HG03520 (cell line): Measurements from ENCODE around the gene TSPAN2.

ENCODE experiments used
- ATAC-seq: cut with Tn5 transposase; IDR thresholded peaks from one replicate; pipeline ENCODE4 v1.9.1; 2021; ENCODE audit warnings: mild to moderate bottlenecking, moderate library complexity; ENCODE audit not compliant: unreplicated experiment

TSPAN2 gene

DNA sequence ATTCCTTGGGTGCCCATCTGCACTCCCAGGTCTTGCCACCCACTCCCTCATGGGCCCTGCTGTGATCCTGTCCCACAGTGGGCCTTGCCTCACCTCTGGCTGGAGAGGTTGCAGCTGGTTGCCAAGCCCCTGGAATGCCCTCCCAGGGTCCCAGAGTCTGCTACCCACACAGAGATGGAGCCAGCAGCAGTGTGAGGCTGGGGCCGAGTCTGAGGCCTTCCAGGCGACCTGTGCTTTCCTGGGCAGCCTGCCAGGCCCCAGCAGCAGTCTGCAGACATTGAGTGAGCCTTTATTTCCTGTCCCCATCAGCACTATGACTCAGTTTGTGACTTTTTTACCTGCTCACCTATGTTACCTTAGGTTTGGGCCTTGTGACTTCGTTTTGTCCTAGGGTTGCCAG is 25.0 kb upstream of the TSPAN2 start:
- ATAC-seq = no peak

DNA sequence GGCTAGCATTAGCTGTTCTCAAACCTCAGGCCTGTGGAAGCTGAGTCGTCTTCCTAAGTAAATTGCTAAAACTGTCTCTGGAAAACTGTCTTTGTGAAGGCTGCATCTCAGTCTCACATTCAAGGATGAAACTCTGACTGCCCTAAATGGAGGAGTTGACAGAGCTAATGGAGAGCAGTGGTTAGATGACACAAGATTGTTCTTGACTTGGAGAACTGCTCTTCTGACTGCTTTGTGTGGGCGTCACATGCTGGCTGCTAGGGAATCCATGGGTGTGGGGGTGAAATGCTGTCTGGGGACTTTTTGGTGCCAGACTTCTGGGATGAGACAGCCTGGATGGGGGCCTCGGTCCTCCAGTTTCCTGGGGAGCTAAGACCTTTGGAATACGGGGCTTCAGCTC is 24.5 kb upstream of the TSPAN2 start:
- no peak for ATAC-seq

- ATAC-seq = no peak
These were observed 23.4 kb upstream of the TSPAN2 start for GRCh38 chr1:115112496-115113375.

- ATAC-seq = no peak
These were observed 18.4 kb upstream of the TSPAN2 start for GRCh38 chr1:115107516-115108260.

DNA sequence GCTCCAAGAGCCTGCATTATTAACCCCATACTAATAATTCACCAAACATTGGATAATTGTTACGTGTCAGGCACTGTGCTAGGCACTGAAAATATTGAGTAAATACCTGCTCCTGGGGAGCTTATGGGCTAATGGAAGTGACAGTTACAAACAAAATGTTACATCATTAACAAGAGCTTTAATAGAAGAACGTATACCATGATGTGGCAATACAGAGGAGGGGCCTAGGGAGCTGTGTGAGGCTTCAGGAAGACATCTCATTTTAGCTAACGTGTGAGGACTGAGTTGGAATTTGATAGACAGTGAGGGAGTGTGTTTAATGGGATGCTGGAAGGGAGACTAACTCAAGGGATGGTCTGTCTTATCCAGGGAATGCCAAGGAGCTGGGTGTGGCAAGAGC is 16.5 kb upstream of the TSPAN2 start:
- no peak for ATAC-seq

DNA sequence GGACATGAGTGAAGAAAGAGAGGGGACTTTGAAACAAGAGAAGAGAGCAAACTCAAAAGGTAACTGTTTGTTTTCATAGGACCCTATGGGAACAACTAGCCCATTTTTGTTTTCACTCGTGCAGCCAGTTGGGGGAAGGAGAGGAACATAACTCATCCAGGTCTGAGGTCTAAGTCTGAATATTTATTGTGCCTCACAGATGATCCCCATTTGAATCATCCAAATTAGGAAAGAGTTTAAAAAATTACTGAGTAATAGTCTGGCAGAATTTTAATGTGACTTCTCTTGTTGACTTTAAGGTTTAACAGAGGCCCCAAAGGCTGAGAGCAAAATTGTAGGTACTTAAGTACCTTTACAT is 10.4 kb upstream of the TSPAN2 start:
- ATAC-seq = no peak

DNA sequence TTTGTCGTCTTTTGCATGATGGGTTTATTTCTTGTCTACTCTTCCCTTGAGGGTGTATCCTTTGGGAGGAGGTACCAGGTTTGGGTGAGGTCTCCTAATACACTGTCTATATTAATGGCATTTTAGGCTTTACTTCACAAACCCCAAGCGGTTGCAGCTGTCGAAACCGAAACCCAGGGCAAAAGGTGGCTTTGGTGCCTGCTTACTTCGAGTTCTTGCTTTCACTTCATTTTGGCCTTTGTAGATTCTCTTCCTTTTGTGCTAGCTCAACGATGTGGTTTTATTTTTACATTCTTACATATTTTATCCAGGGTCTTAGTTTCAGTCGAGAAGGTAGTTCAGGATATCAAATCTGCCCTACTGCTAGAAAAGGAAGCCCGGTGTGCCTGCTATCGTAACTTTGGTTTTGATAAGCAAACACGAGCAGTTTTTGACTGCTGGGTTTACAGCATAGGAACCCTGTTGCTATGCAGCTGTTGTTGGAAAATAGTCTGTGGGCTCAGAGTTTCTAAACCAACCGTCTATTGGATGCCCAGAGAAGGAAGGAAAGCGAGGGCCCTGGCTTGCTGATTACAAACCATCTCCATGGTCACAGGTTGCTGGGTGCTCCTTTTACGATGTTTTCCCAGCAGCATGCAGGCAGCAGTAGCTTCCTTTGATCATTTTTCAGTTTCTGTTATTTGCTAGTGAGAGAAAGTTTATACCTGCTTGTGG is 9.8 kb upstream of the TSPAN2 start:
- peak; percentile 86 for ATAC-seq

DNA sequence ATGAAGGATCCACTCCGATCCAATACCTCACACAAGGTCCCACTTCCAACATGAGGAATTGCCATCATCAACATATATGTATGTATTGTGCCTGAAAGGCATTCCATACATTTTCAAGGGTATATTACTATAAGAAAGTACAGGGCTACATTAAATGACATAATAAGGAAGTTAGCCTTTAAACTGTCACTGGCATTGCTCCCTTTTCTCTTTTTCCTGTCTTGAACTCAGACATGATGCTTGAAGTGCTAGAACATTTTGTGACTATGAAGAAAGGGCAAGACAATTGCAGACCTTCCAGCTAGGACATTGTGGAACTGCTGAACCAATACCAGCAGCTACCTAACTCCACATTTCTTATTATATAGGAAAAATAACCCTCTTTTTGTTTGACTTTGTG is 2.9 kb upstream of the TSPAN2 start:
- no peak for ATAC-seq

DNA sequence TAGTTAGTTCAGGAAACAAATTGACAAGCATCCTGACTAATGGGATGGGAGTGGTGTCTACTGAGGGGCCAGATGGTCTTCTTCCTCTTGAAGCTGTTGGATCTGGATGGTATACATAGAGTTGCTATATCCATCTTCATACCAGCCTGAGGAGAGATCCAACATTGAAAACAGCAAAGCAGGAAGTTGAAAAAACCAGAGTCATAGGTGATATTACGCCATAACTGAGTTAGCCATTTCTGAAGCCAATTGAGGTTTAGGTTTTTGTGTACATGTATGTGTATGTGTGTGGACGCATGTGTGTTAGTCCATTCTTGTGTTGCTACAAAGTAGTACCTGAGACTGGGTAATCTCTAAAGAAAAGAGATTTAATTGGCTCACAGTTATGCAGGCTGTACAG is 2.3 kb upstream of the TSPAN2 start:
- ATAC-seq = no peak

GRCh38 chr1:115090956-115091355 is 1.7 kb upstream of the TSPAN2 start:
- no peak for ATAC-seq

DNA sequence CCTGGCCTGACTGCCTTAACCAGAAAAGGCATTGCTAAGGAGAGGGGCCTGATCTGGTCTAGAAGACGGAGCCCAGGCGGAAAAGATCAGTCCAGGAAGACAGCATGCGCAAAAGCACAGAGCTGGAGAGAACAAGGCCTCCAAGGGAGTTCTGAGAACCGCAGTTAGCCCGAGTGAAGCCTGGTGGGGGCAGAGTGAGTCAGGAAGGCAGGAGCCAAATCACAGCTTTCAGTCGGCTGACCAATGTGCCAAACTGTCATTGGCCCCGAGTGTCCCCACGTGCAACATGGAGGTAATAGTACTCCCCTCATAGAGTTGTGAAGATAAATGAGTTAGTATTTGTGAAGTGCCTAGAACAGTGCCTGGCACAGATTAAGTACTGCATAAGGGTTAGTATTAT is 1.2 kb upstream of the TSPAN2 start:
- ATAC-seq = no peak

DNA sequence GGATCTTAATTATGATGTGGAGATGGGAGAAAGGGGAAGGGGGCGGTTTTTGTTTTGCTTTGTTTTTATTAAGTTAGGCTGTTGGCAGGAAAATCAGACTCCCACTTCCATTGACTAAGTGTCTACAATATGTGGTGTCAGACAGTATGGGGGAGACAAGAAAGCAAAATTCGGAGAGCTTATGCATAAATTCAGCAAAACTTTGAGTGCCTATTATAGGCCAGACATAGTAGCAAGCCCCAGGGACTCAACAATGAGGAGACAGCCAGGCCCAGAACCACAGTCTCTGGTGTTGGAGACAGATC is 835 bp upstream of the TSPAN2 start:
- ATAC-seq = no peak

DNA sequence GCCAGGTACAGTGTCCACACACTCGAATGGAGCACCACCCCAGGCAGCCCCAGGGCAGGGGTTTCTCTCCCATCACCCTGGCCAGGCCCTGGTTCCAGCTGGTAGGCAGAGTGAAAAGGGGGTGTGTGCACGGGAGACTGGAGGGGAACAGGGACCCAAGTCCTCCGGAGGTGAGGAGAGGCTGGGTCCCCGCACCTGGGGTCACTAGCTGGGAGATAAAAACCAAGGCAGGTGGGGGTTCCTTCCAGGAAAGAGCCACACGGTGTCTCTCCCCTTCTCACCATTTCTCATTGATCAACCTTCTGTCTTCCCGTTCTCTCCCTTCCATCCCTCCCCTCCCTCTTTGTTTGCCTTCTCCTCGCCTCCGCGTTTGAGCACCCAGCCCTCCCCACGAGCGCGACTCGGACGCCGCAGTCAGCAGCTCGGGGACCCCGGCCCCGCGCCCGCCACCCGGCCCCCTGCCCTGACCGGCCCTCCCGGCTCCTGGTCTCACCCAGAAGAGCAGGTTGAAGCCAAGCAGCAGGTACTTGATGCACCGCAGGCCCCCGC is 358 bp downstream of the TSPAN2 start:
- no peak for ATAC-seq

DNA sequence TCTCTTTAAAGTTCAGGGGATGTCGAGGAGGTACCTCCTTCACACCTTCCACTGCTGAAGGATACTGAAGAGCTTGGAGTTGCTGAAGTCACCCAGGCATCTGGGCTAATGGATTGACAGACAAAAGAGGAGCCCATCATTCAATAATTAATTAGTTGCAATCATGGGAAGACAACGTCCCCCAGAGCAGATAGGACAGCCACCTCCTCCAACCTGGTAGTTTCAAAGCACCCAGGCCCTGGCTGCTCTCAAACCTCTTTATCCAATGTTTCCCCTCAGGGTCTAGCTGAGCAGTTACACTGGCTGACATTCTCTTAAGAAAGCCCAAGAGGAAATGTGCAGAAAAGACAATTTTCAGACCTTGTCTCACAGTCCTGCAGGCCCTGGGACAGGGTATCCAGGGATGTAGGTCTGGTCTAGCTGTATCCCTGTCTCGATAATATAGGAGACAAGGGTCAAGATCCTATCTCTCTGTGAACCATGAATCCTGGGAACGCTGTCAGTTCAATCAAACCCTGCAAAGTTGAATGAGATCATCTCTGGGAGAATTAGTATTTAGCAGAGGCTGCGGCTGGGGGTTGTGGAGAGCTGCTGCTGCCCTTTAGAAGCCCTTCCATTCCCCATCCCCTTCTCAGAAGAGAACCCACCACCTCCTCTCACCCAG is 1.1 kb downstream of the TSPAN2 start:
- ATAC-seq = no peak

DNA sequence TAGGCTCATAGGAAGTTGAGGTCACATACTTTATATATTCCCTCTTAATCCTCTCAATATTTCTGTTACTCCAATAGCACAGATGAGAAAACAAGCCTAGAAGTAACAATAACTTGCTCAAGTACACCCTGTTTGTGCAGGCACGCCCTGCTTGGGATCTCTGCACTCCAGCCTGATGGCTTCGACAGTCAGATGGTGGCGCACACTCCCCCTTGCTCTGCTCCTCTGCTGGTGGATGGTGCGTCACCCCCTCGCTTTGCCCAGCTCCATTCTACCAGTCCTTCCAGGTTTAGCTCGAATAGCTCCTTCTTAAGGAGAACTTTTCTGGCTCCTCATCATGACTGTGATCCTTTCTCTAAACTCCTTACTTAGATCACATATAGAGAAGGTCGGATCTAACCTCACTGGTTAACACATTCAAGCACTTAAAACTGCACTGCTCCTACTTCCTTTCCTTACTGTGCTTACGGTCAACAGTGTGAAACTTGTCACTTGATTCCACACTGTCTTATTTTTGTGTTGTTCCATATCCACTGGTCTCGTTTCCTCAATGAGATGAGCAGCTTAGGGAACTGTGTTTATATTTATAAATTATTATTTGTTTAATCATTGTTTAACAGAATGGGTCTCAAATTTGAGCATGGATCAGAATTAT is 3.0 kb downstream of the TSPAN2 start:
- ATAC-seq = no peak

- no peak for ATAC-seq
These were observed 4.3 kb downstream of the TSPAN2 start for GRCh38 chr1:115084902-115085511.

- ATAC-seq = no peak
These were observed 6.4 kb downstream of the TSPAN2 start for GRCh38 chr1:115082949-115083348.

- no peak for ATAC-seq
These were observed 10.6 kb downstream of the TSPAN2 start for GRCh38 chr1:115078708-115079107.

GRCh38 chr1:115077984-115078330 is 11.3 kb downstream of the TSPAN2 start:
- ATAC-seq = no peak

GRCh38 chr1:115077286-115077983 is 11.9 kb downstream of the TSPAN2 start:
- no peak for ATAC-seq
